Glutamatergic neuron (in vitro differentiated cells): ENCODE results near the gene PLXDC1. TPM values are rescaled to one million over a fixed set of nuclear protein-coding genes. Genes with fewer than 3 reads are reported as not detected.

Source experiments
- DNase-seq: peaks from one replicate; pipeline ENCODE4 v3.0.0; 2022
- H3K27ac Mint-ChIP-seq: one replicate; pipeline ENCODE4 v1.8.0; 2020; ENCODE audit warnings: mild to moderate bottlenecking, mixed read lengths, inconsistent platforms; ENCODE audit not compliant: unreplicated experiment
- H3K27me3 Mint-ChIP-seq: one replicate; pipeline ENCODE4 v1.8.0; 2020; ENCODE audit warnings: mild to moderate bottlenecking, moderate library complexity, mixed read lengths, inconsistent platforms; ENCODE audit not compliant: unreplicated experiment
- H3K36me3 Mint-ChIP-seq: one replicate; pipeline ENCODE4 v1.8.0; 2020; ENCODE audit warnings: mild to moderate bottlenecking, mixed read lengths, inconsistent platforms; ENCODE audit not compliant: unreplicated experiment
- H3K4me1 Mint-ChIP-seq: one replicate; pipeline ENCODE4 v1.8.0; 2020; ENCODE audit warnings: mild to moderate bottlenecking, low read depth, mixed read lengths, inconsistent platforms; ENCODE audit not compliant: unreplicated experiment
- H3K4me3 Mint-ChIP-seq: one replicate; pipeline ENCODE4 v1.8.0; 2020; ENCODE audit warnings: mild to moderate bottlenecking, mixed read lengths, inconsistent platforms; ENCODE audit not compliant: unreplicated experiment
- H3K9me3 Mint-ChIP-seq: one replicate; pipeline ENCODE4 v1.8.0; 2020; ENCODE audit warnings: mild to moderate bottlenecking, moderate library complexity, mixed read lengths, inconsistent platforms; ENCODE audit not compliant: unreplicated experiment
- total RNA-seq: library from RNA; stranded (reverse); fragmentation: NEBNext Ultra II Directional; extraction: Animal tissue kit (Norgen Biotek cat#: 25700); gene quantifications from one replicate; pipeline ENCODE4 v1.2.1, GENCODE V29; 2021; ENCODE audit not compliant: unreplicated experiment
- TF ChIP-seq, protein P1 (sequence below): fragments of 200-600 bp; sonication (generic); IDR thresholded peaks from one replicate; pipeline ENCODE4 v1.5.0; 2021; ENCODE audit not compliant: partially characterized antibody, unreplicated experiment

PLXDC1 gene
- total RNA-seq, 1 donor from 2014 or later: not detected

DNA sequence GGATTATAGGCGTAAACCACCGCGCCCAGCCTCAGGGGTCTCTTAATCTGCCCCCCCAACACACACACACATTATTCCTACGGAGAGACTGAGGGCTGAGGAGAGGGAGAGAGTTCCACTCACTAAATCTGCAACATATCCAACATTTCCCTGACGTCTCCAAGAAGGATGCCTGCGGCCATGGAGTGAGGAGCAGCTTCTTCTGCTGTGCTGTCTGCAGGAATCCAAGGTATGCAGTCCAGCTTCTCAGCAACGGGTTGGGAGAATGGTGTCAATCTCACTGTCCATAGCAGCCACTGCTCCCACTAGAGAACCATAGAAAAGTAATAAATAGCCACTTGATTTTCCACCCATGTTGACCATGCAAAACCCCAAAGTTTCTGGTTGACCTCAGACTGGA lies 5.1 kb upstream of the PLXDC1 start:
- Mint-ChIP-seq H3K27me3 (peaks cover 26% of the 10 kb centered on the region), H3K4me3 (no peak overlapping the region), H3K9me3 (peaks cover 20% of the 10 kb centered on the region), H3K27ac (no peak overlapping the region), H3K36me3 (peaks cover 4% of the 10 kb centered on the region), H3K4me1 (peaks cover 5% of the 10 kb centered on the region)
- DNase-seq: no peak
- TF ChIP-seq, protein P1, sequence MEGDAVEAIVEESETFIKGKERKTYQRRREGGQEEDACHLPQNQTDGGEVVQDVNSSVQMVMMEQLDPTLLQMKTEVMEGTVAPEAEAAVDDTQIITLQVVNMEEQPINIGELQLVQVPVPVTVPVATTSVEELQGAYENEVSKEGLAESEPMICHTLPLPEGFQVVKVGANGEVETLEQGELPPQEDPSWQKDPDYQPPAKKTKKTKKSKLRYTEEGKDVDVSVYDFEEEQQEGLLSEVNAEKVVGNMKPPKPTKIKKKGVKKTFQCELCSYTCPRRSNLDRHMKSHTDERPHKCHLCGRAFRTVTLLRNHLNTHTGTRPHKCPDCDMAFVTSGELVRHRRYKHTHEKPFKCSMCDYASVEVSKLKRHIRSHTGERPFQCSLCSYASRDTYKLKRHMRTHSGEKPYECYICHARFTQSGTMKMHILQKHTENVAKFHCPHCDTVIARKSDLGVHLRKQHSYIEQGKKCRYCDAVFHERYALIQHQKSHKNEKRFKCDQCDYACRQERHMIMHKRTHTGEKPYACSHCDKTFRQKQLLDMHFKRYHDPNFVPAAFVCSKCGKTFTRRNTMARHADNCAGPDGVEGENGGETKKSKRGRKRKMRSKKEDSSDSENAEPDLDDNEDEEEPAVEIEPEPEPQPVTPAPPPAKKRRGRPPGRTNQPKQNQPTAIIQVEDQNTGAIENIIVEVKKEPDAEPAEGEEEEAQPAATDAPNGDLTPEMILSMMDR: no peak

DNA sequence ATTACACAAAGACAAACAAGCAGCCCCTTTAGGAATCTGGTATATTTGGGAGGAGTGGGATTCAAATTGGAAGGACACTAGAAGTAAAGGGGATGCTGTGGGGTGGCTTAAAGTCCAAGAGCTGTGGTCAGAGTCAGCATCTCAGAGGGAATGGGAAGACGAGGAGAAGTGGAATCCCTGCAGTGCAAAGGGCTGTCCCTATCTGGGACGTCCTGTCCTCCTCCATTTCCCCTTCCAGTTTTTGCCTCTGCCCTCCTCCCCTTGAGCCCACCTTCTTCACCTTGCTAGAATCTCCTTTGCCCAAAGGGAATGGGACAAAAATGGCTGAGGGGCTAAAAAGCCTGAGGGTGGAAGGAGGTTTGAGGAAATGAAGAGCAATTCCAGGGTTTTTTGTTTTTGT lies 4.2 kb upstream of the PLXDC1 start:
- TF ChIP-seq, protein P1: no peak
- Mint-ChIP-seq H3K9me3 (peaks cover 20% of the 10 kb centered on the region), H3K27ac (no peak overlapping the region), H3K4me1 (peaks cover 5% of the 10 kb centered on the region), H3K27me3 (peaks cover 26% of the 10 kb centered on the region), H3K36me3 (peaks cover 4% of the 10 kb centered on the region), H3K4me3 (no peak overlapping the region)
- DNase-seq: no peak

DNA sequence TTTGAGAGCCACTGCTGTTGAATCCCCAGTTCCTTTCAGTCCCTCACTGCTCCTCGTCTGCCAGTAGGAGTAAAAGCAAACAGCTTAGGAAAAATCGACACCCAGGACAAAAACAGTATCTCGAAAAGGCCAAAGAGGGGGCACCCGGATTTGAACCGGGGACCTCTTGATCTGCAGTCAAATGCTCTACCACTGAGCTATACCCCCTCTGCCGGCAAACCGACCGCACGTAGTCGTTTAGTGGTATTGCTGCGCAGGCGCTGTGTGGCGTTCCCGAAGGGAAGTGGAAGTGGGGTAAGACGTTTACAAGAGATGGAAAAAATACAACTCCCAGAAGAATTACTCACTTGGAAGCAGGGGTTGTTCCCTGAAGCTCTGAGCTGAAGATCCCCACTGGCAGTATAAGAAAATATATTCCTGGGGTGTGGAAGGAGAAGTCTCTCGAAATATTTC lies 2.2 kb upstream of the PLXDC1 start:
- peaks cover 5% of the 10 kb centered on the region for H3K4me1 Mint-ChIP-seq

DNA sequence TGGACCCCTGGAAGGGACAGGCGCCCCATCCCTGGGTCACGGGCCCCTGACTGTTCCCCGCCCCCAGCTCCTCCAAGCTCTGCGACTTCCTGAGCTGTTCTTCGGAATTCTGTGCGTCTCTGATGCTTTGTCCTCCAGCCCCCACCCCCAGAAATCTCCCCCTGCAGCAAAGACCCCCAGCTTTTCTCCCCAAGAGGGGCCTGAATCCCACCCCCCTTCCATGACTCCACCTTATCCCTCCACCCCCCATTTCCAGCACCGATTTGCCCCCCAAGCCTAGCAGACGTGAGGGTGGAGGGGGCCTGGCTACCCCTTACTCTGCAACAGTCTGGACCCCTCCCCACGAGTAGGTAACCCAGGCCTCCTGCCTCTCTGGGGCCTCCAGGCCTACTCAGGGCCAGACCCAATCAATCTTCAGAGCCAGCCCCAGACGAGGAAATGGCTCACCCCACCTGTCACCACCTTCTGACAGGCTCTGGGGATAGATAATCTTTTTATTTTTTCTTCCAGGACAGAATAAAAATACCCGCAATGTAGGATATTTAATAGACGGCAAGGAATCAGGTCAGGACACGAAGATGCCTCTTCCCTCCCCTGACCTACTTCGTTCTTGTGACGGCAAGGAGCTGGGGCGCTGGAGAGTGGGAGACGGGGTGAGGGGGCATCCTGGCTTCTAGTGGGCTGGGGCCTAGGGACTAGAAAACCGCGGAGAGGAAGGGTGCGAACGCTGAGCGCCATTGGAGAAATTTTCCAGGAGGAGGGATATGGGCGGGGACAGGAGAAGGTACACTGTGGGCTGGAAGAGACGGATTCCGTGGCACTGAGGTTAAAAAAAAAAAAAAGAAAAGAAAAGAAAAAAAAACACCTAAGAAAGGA lies 744 bp upstream of the PLXDC1 start:
- DNase-seq: no peak
- H3K27me3 Mint-ChIP-seq: peaks cover 34% of the 10 kb centered on the region
- H3K27ac Mint-ChIP-seq: no peak overlapping the region
- H3K36me3 Mint-ChIP-seq: peaks cover 4% of the 10 kb centered on the region
- TF ChIP-seq, protein P1: no peak
- H3K9me3 Mint-ChIP-seq: peaks cover 22% of the 10 kb centered on the region
- peak overlapping the region; percentile 99 for H3K4me3 Mint-ChIP-seq
- H3K4me1 Mint-ChIP-seq: peaks cover 5% of the 10 kb centered on the region

More for the DNA sequence above, 2.2 kb upstream of the PLXDC1 start:
- Mint-ChIP-seq H3K9me3 (peaks cover 20% of the 10 kb centered on the region), H3K4me3 (peak overlapping the region; percentile 99), H3K36me3 (peaks cover 4% of the 10 kb centered on the region), H3K27me3 (peaks cover 34% of the 10 kb centered on the region), H3K27ac (peak overlapping the region; percentile 93)
- TF ChIP-seq, protein P1: no peak
- peak; percentile 93 for DNase-seq

DNA sequence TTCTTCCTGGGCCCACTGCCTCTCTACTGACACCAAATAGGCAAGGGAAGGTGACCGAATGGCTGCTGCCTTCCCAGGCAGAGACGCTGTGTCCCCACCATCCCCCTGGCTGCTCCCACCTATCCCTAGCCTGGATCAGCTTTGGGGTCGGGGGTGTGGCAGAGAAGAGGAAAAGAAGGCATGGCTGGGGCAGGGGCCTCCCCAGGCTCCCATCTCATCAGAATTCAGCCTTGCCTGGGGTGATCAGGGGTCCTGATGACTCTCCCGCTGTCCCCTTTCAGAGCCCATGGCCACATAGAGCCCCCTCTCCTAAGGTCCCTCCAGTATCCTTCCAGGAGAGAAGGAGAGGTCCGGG lies 665 bp downstream of the PLXDC1 start:
- peak overlapping the region; percentile 68 for H3K4me3 Mint-ChIP-seq
- peaks cover 5% of the 10 kb centered on the region for H3K4me1 Mint-ChIP-seq
- H3K27ac Mint-ChIP-seq: no peak overlapping the region
- DNase-seq: no peak
- H3K27me3 Mint-ChIP-seq: peaks cover 34% of the 10 kb centered on the region
- peaks cover 22% of the 10 kb centered on the region for H3K9me3 Mint-ChIP-seq
- peaks cover 4% of the 10 kb centered on the region for H3K36me3 Mint-ChIP-seq
- TF ChIP-seq, protein P1: no peak
